Omental fat pad (tissue), 4 donors: ENCODE results near the gene ISG20L2. TPM values are rescaled to one million over a fixed set of nuclear protein-coding genes. Genes with fewer than 3 reads are reported as not detected.

Source experiments
- ATAC-seq: fragments of 150-250 bp; one replicate; pipeline ENCODE4 v1.9.1; 2016; ENCODE audit warnings: mild to moderate bottlenecking, moderate library complexity; ENCODE audit not compliant: low FRiP score
- DNase-seq: peaks from one replicate; pipeline ENCODE4 v3.0.0-alpha.2; 2019; ENCODE audit warnings: low spot score
- total RNA-seq, 4 donors: library from RNA; depleted of rRNA; stranded (reverse); fragments of >200 nt; gene quantifications; one replicate each; pipeline ENCODE4 v1.1.0, GENCODE V29; 2016
- TF ChIP-seq, protein P1 (sequence below), 3 donors: fragments of 450-650 bp; IDR thresholded peaks; one replicate each; pipeline ENCODE4 v1.5.1; 2016 to 2017; ENCODE audit warnings: antibody characterized with exemption in 3 of 3, mild to moderate bottlenecking in 3 of 3, moderate library complexity in 2 of 3

ISG20L2 gene
- total RNA-seq, 4 donors from 2014 or later: 19.8 to 34.1 (median 28.2) TPM

DNA sequence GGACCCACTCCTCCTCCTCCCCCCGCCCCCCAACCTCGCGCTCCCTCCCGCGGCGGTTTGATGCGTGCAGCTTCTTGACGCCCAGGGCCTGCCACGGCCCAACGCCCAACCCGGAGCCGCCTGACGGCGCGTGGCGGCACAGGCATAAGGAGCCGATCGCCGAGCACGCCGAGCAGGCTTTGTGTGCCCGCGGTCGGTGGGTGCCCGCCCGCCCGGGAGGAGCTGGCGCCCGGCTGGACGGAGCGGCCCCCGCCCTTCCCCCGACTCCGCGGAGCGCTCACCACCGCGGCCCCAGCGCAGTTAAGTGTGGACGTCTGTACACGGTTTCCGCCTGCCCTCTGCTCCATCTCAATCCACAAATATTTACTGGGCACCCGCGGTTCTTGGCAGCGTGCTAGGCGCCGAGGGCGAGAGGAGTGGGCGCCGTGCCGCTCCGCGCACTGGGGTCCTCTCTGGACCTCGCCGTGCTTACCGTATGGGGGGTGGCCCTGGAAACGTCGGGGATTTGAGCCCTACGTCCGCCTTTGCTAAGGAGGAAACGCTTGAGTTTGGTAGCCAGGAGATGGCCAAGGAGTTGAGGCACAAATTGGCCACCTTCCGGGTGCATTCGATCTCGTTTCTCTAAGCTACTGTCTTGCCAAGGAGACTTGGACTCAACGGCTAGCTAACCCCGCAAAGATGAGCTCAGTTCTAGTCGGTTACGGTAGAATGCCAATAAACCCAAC lies 23.4 kb upstream of the ISG20L2 start:
- DNase-seq (peak; percentile 82), ATAC-seq (peak; percentile 70)
- TF ChIP-seq, protein P1, sequence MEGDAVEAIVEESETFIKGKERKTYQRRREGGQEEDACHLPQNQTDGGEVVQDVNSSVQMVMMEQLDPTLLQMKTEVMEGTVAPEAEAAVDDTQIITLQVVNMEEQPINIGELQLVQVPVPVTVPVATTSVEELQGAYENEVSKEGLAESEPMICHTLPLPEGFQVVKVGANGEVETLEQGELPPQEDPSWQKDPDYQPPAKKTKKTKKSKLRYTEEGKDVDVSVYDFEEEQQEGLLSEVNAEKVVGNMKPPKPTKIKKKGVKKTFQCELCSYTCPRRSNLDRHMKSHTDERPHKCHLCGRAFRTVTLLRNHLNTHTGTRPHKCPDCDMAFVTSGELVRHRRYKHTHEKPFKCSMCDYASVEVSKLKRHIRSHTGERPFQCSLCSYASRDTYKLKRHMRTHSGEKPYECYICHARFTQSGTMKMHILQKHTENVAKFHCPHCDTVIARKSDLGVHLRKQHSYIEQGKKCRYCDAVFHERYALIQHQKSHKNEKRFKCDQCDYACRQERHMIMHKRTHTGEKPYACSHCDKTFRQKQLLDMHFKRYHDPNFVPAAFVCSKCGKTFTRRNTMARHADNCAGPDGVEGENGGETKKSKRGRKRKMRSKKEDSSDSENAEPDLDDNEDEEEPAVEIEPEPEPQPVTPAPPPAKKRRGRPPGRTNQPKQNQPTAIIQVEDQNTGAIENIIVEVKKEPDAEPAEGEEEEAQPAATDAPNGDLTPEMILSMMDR (IDR thresholded peaks at IDR 0.05): no peak

DNA sequence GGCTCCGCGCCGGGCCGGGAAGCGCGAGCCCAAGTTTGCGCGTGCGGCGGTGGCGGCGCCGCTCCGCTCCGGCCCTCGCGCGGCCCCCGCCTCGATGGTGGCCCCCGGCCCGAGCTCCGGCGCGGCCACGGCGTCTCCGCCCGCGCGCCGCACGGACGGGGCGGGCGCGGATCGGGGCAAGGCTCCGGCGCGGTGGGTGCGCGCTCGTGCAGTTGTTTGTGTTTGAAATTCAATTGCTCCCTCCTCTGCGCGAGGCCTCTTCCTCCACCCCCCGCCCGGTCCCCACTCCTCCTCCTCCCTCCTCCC lies 22.8 kb upstream of the ISG20L2 start, which contains the start of gene HDGF:
Gene HDGF, minus strand, starts transcription at position 225 of the 306 bp plus-strand sequence. CDS start 246 bp downstream, outside the sequence.
- TF ChIP-seq, protein P1 (IDR thresholded peaks at IDR 0.05): no peak
- ATAC-seq: no peak

DNA sequence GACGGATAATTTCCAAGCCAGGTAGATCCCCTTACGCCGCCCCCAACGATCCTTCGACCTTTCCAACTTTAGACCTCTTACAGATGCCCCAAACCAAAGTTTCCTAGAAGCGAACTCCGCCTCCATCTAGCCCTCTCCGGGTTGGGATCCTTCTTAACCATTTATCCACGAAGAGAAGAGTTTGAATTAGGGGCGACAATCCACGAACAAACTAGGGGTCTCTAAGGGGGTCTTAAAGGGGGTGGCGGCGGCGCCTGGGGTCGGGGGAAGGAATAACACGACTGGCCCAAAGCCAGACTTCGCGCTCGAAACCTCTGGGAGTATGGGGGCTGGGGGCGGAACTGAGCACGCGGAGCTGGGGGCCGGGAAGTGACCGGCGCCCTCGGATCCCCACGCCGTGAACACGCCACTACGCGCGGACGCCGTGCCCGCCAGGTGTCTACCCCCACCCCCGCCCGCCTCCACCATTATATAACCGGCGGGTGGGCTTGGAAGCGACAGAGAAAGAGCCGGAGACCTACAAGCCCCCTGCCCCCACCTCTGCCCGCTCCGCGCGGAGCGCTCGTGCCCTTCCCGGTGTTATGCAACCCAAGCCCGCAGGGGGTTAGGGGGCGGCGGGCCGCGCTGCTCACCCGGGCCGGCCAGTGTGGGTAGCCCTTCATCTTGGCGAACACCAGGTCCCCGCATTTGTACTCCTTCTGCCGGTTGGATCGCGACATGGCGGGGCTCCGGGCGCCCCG lies 22.3 kb upstream of the ISG20L2 start:
- ATAC-seq (no peak), DNase-seq (no peak)
- TF ChIP-seq, protein P1 (IDR thresholded peaks at IDR 0.05): no peak

More for the DNA sequence above, 22.8 kb upstream of the ISG20L2 start, which contains the start of gene HDGF:
- DNase-seq: no peak

DNA sequence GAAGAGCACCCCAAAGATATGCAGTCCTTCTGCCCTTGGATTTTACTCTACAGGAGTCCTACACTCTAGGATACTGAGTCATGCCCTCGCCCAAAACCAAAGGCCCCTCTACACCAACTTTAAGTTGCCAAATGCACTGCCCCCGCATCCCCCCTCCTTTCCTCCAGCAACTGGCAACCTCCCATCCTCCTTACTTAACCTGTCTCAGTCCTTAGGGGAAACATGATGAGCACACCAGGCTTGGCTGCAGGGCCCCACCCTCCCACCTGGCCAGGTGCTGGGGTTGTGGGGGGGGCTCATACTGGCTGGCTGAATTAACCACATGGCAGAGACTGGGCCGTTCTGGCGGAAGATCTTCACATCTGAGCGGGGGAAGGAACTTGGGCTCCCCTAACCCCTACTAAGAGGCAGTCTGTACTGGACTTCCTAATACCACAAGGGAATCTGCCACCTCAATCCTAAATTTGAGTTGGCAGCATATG lies 21.7 kb upstream of the ISG20L2 start:
- TF ChIP-seq, protein P1 (IDR thresholded peaks at IDR 0.05): no peak
- ATAC-seq (peak; percentile 30), DNase-seq (peak; percentile 48)

DNA sequence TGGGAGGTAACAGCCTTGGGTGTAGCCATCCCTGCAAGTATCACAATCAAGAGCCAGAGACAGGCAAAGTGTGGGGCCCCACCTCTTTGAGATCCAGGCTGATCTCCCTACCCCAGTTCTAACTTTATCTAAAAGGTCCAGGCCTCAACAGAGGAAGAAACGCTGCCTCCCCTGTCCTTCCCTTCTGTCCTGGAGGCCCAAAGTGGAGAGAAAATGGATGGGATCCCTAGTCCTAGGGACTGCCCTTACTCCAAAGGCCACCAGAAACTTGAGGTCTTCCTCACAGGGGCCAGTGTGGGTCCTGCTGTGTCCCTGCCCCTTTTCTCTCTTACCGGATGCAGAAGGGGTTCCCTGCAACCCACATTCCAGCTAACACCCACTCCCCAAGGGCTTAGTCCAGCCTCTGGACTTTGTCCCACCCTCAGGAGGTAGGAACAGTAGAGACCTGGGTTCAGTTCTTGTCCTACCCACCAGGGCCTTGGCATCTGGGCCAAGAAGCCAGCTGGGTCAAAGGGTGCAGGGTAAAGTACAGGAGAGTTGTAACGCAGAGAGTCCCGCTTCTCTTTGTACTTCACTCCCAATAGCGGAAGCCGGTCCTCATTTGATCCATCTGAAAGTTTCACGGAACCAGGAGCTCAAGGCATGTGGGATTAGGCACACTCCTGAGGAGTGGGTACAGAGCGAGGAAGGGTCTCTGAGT lies 21.0 kb upstream of the ISG20L2 start:
- ATAC-seq: no peak
- no peak for DNase-seq
- TF ChIP-seq, protein P1 (IDR thresholded peaks at IDR 0.05): no peak

DNA sequence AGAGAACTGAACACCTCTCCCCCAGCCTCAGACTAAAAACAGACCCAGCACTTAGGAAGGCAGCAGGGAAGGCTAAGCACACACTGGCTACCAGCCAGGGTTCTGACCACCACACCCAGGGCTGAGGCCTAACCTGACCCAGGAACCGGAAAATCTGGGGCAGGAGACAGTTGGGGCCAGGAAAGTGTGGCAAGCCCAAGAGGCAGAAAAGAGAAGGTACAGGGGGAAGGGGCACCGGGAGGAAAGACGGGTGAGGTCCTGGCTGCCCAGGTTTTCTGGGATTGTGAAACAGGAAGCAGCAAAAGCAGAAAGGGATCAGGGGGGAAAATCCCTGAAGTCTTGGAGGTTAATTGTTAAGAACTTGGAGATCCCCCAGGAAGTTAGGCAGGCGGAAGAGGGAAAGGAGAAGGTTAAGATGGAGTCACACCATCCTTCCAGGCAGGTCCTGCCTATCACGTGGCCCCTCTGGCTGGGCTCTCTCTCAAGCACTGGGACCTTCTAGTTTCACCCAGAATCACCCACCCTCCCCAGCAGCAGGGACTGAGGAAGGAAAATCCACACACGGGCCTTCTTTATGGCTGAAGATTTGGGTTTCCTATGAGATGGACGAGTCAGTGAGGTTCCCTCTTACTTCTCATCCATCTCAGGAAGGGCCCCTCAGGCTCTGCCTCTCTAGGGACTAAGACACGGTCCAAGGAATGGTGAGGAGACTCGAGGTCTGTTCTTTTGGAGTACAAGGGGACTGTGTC lies 20.3 kb upstream of the ISG20L2 start:
- TF ChIP-seq, protein P1 (IDR thresholded peaks at IDR 0.05): no peak
- ATAC-seq (peak; percentile 10), DNase-seq (no peak)
